Fibroblast of peridontal ligament (primary cell): Measurements from ENCODE around the gene MMP11.
A peak's percentile ranks its signal among the peaks of the same experiment; 100 is the strongest.

Source experiments
- DNase-seq: peaks from one replicate; pipeline ENCODE4 v3.0.0-alpha.2; 2010; ENCODE audit errors: extremely low read depth

Gene MMP11

GRCh38 chr22:23780146-23780748, 7.6 kb downstream of the MMP11 start:
- no peak for DNase-seq

GRCh38 chr22:23781065-23781464, 8.4 kb downstream of the MMP11 start:
- DNase-seq = no peak

- peak; percentile 76 for DNase-seq
Observed at GRCh38 chr22:23781511-23782183, 9.0 kb downstream of the MMP11 start.

DNA sequence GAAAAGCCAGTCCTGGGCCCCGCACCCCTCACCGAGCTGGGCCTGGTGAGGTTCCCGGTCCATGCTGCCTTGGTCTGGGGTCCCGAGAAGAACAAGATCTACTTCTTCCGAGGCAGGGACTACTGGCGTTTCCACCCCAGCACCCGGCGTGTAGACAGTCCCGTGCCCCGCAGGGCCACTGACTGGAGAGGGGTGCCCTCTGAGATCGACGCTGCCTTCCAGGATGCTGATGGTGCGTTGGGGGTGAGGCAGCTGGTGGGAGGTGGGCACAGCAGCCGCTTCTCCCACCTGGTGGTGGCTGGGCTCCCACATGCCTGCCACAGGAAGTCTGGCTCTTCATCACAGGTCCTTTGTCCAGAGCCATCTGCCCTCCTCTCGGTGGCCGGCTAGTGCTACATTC, 9.6 kb downstream of the MMP11 start:
- no peak for DNase-seq

DNA sequence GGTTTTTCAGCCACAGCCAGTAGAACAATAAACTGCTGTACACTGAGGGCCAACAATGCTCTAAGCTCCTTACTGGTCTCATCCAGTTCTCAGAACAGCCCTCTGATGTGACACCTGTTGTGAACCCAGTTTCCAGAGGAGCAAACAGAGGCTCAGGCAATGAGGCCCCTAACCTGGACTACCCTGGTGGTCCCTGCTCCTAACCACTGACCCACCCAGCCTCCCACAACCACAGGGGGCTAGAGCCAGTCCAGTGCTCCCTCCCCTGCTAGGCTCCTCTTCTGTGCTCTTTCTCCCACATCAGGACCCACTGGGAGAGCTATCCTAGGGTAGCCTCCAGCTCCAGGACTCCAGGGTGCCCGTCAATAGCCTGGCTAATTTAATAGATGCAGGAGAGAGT, 10.1 kb downstream of the MMP11 start:
- DNase-seq = no peak

DNA sequence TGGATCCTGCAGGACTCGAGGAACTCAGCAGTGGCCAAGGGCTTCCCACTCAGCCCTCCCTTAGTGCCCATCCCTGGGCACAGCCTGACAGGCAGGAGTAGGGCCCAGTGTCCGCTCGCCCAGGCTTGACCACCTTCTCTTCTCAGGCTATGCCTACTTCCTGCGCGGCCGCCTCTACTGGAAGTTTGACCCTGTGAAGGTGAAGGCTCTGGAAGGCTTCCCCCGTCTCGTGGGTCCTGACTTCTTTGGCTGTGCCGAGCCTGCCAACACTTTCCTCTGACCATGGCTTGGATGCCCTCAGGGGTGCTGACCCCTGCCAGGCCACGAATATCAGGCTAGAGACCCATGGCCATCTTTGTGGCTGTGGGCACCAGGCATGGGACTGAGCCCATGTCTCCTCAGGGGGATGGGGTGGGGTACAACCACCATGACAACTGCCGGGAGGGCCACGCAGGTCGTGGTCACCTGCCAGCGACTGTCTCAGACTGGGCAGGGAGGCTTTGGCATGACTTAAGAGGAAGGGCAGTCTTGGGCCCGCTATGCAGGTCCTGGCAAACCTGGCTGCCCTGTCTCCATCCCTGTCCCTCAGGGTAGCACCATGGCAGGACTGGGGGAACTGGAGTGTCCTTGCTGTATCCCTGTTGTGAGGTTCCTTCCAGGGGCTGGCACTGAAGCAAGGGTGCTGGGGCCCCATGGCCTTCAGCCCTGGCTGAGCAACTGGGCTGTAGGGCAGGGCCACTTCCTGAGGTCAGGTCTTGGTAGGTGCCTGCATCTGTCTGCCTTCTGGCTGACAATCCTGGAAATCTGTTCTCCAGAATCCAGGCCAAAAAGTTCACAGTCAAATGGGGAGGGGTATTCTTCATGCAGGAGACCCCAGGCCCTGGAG, 10.9 kb downstream of the MMP11 start:
- DNase-seq = no peak

DNA sequence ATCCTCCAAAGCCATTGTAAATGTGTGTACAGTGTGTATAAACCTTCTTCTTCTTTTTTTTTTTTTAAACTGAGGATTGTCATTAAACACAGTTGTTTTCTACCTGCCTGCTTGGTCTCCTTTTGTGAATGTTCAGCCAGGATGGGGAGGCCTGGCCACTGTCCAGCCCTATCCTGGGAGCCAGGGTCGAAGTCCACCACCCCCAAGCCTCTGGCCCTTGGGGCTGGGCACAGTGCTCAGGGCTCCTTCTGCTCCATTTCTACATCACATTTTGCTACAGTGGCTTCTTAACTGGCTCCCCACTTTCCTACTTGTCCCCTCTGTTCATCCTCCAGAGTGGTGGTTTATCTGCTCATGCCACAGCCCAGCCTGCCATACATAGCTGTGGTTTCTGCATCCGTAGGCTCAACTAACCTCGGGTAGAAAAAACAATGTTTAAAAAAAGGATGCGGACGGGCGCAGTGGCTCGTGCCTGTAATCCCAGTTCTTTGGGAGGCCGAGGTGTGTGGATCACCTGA, 11.6 kb downstream of the MMP11 start:
- peak; percentile 76 for DNase-seq

- DNase-seq = no peak
Observed at GRCh38 chr22:23786261-23786710, 13.6 kb downstream of the MMP11 start.

DNA sequence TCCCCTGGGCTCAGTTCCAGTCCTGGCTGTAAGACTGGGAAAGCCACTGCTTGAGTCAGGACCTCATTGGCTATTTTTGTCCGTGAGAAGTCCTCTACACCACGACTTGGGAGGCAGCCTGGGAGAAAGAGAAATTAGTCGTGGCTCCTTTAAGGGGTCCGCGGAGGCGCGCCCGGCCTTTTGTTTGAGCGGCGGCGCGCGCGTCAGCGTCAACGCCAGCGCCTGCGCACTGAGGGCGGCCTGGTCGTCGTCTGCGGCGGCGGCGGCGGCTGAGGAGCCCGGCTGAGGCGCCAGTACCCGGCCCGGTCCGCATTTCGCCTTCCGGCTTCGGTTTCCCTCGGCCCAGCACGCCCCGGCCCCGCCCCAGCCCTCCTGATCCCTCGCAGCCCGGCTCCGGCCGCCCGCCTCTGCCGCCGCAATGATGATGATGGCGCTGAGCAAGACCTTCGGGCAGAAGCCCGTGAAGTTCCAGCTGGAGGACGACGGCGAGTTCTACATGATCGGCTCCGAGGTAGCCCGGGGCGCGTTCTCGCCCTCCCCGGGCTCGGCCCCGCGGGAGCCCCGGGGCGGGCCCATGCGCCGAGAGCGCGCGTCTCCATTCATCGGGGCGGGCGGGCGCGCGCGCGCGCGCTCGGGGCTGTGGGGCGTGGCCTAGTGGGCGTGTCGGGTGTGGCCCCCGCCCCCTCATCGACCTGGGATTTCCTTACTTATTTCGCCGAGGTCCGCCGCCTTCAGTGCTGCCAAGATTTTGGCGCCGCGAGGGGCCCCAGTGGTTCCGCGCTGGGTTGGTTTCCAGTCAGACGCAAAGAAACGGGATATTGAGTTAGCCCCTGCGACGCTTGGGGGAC, 14.3 kb downstream of the MMP11 start, which contains the start of gene SMARCB1:
Gene SMARCB1 (plus strand): TSS at position 215 of the 848 bp plus-strand sequence. CDS start 204 bp downstream, at position 419.
- DNase-seq = peak; percentile 89

DNA sequence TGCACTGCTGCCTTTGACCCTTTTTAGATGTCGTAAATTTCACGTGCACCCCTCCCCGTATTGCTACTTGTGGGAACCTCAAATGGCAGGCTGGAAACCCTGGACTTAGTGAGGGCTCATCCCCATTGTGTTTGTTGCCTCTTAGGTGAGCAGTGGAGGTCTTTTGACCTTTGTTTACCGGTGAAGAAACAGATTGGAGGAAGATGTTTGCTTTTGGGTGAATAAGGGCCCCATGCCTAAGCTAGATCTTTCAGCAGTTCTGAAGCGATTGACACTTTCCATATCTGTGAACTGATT, 14.9 kb downstream of the MMP11 start:
- no peak for DNase-seq

DNA sequence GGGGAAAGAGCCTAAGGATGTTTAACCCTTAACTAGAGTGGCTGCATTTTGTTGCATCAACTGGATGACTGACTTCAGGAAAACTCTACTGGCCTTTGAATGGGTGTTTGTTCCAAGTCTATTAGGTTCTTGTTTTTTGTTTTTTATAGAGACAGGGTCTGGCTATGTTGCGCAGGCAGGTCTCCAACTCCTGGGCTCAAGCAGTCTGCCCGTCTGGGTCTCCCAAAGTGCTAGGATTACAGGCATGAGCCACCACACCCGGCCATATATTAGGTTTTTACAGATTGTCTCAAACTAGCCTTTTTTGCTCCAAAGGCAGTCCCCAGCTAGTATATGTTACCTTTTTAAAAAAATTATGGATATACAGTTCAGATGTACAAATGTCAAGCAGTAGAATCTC, 15.3 kb downstream of the MMP11 start:
- DNase-seq = no peak

GRCh38 chr22:23789121-23789520, 16.5 kb downstream of the MMP11 start:
- DNase-seq = no peak

DNA sequence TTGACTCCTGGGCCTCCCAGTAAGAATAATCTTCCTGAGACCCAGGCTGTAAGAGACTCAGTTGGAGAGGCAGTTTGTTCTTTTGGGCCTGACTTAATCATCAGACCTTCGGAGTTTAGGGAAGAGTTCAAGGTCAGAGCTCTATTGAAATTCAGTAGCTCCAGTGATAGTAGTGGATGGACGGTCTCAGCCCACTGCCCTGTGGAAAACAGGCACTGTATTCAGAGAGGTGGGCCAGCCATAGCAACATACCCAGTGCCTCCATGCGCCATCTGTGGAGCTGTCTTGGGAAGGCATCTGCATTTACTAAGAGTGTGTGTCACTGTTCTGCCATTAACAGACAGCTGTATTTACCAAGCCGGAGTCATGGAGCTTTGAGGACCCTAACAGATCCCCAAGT, 17.0 kb downstream of the MMP11 start:
- no peak for DNase-seq

DNA sequence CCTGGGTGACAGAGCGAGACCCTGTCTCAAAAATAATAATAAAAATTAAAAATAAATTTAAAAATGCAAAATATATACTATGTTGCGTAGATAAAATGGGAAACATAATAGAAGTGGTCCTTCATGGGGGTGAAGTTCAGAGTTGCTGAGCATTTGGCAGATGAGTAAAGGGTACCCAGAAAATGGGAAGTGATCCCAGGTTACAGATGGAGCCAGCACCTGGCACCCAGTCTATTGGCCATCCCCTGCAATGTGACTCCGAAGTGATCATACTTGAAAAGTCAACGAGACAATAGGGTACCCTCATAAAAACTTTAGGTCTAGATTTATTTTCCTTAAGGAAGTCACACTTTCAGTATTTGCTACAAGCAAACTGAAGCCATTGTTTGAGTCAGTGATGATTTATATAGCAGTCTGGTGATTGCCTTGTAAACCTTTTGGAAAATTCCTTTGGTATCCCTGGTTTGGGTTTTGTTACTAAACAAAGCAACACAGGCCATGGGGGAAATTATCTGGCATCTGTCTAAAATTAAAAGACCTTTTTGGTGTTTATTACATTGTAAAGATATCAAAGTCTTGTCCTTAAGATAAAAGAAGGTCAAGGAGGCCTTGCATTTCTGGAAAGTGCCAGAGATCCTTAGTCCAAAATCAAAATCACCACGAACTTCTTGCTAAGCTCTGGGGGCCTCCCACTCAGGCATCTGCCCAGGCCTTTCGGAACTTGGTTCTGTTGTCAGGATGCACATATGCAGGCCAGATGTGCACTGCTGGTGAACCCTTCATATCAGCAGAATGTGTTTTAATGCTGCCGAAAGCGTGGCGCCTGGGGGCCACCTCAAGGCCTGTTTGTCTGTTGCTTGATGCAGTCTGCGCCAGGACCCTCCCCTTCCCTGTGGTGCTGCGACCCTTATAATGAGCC, 18.4 kb downstream of the MMP11 start:
- DNase-seq = peak; percentile 89

DNA sequence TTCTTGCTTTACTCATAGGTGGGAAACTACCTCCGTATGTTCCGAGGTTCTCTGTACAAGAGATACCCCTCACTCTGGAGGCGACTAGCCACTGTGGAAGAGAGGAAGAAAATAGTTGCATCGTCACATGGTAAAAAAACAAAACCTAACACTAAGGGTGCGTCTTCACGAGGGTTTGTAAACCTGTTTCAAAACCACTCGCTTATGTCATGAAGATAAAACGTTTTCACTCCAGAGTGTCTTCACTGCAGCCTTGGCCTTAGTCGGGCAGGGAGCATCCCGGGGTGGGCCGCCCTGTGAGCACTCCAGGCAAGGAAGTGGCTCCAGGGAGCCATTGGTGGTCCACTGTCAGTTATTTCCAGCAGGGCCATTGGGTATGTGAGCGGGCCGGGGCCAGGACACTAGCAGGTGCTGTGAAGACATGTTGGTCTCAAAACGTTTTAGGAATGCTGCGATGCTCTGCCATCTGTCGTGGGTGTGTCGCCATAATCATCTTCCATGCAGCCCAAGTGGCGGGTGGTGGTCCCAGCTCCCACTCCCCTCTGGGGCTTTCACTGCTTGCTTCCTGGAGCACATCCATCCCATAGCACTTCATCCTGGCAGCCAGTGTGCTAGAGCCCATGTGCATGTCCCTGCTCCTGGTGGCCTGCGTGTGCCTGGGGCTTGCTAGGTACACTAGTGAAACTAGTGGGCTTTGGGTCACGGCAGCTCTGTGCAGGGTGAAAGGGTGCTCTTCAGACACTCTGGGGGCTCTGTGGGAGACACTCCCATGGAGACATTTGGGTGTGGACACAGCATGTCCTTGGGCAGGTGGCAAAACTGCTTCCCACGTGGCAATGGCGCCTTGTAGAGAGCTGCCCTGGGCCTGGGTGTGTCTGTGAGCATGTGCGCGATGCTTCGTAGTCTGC, 19.3 kb downstream of the MMP11 start:
- no peak for DNase-seq

DNA sequence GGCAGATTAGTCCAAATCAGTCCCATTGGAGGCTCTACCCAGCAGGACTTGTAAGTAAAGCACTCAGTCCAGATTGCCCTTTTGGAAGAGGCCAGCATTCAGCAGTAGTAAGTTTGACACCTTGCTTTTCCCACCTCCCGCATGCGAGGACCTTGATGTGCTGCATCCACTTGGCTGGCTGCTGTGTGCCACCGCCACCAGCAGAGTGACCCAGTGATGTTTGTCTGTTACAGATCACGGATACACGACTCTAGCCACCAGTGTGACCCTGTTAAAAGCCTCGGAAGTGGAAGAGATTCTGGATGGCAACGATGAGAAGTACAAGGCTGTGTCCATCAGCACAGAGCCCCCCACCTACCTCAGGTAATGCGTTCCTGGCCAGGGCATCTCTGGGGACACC, 20.7 kb downstream of the MMP11 start:
- DNase-seq = no peak

- peak; percentile 26 for DNase-seq
Observed at GRCh38 chr22:23796461-23796860, 23.8 kb downstream of the MMP11 start.

- DNase-seq = no peak
Observed at GRCh38 chr22:23800297-23801237, 27.9 kb downstream of the MMP11 start.
